ENCODE data around the gene PLCB4.

DNA sequence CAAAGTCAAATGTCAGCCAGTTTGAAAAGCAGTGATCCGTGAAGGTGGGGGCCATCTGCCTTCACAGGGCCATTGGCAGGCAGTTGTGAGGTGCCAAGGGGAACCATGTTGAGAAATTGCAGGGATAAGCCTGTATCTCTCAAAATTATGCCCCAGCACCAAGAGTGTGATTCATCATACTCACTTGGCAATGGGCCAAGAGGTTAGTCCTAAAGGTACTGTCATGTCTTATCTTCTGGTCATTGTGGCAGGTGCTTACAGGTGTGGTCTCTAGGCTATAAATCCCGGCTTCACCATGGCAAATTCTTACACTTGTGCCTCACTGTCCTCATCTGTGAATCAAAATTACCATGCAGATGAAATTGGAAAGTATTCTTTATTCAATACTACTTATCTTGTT is 294.8 kb downstream of the PLCB4 start:
- TF ChIP-seq EP300 (IDR thresholded peaks at IDR 0.05), result no peak
- TF ChIP-seq CTCF (IDR thresholded peaks at IDR 0.05), result no peak
- no peak for TF ChIP-seq POLR2A (IDR thresholded peaks at IDR 0.05; ENCODE audit: low read depth)
